GM12892 (cell line): ENCODE results near the gene TARP.

Experiments used
- POLR2A ChIP-seq: IDR thresholded peaks from 2 replicates; pipeline ENCODE4 v1.6.1; 2011; ENCODE audit warnings: low read depth, low read length, control low read depth
- TAF1 ChIP-seq: IDR thresholded peaks from 2 replicates; pipeline ENCODE4 v1.6.1; 2011; ENCODE audit warnings: low read depth, mild to moderate bottlenecking, control low read depth, low read length, borderline replicate concordance

DNA sequence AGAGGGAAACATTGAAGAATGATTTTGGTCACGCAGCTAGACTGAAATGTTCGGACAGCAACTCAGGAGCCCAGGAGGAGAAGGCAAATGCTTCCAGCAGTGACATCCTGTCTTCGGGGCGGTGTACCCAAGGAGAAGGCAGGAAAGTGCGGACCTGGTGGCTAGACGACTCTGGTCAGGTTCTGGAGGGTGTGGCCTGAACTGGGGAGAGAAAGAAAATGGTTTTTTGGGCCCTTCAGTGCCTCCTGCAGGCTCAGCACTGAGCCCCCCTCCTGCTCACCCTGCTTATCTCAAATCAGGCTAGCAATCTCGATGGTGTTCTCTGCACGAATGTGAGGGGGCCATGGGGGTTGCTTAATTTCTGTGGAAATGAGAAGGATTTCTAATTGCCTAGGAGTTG is 26.7 kb upstream of the TARP start:
- no peak for TF ChIP-seq TAF1
- TF ChIP-seq POLR2A, result no peak
